Inferior parietal cortex (tissue), 1 donor: Measurements from ENCODE around the gene TTC12.

ENCODE experiments used
- DNase-seq: peaks from one replicate; pipeline ENCODE4 v3.0.0-alpha.2; 2016; ENCODE audit errors: extremely low spot score

Gene TTC12

GRCh38 chr11:113314389-113315301, at the start of gene TTC12:
TSS of gene TTC12 (plus strand) at chr11:113314583. CDS start at chr11:113316258, 1,675 bp downstream.
- peak; percentile 86 for DNase-seq

GRCh38 chr11:113265362-113265761, 49.0 kb upstream of the TTC12 start:
- no peak for DNase-seq

- no peak for DNase-seq
Measured at GRCh38 chr11:113267493-113267892, 46.9 kb upstream of the TTC12 start.

- DNase-seq: no peak
Measured at GRCh38 chr11:113269096-113269495, 45.3 kb upstream of the TTC12 start.

GRCh38 chr11:113269636-113270035, 44.7 kb upstream of the TTC12 start:
- no peak for DNase-seq

GRCh38 chr11:113270080-113270479, 44.3 kb upstream of the TTC12 start:
- DNase-seq: no peak

GRCh38 chr11:113271551-113272245, 42.7 kb upstream of the TTC12 start:
- DNase-seq: no peak

- DNase-seq: no peak
Measured at GRCh38 chr11:113272281-113272680, 42.1 kb upstream of the TTC12 start.

- no peak for DNase-seq
Measured at GRCh38 chr11:113272927-113273615, 41.3 kb upstream of the TTC12 start.

- no peak for DNase-seq
Measured at GRCh38 chr11:113273720-113274119, 40.7 kb upstream of the TTC12 start.

- no peak for DNase-seq
Measured at GRCh38 chr11:113274713-113275582, 39.4 kb upstream of the TTC12 start.

GRCh38 chr11:113275602-113276001, 38.8 kb upstream of the TTC12 start:
- DNase-seq: no peak

- DNase-seq: no peak
Measured at GRCh38 chr11:113276466-113276865, 37.9 kb upstream of the TTC12 start.

GRCh38 chr11:113277907-113278306, 36.5 kb upstream of the TTC12 start:
- DNase-seq: no peak

- no peak for DNase-seq
Measured at GRCh38 chr11:113278481-113278880, 35.9 kb upstream of the TTC12 start.

GRCh38 chr11:113278925-113279324, 35.5 kb upstream of the TTC12 start:
- no peak for DNase-seq

- DNase-seq: no peak
Measured at GRCh38 chr11:113279591-113279990, 34.8 kb upstream of the TTC12 start.

GRCh38 chr11:113281052-113281725, 33.2 kb upstream of the TTC12 start:
- no peak for DNase-seq

GRCh38 chr11:113282898-113283437, 31.4 kb upstream of the TTC12 start:
- no peak for DNase-seq

GRCh38 chr11:113283881-113284280, 30.5 kb upstream of the TTC12 start:
- no peak for DNase-seq
